BJ (cell line): ENCODE results near the gene AKAP8L. TPM values are rescaled to one million over a fixed set of nuclear protein-coding genes. Genes with fewer than 3 reads are reported as not detected.

ENCODE experiments used
- CTCF ChIA-PET: fragments of 350-600 bp; formaldehyde crosslinking; extraction: SDS; loops from one replicate; lab custom pipeline; 2021; ENCODE audit warnings: antibody characterized with exemption, inconsistent platforms; lab: Yijun Ruan, JAX
- POLR2A ChIA-PET: fragments of 300-600 bp; sonication (Branson Sonifier 250); formaldehyde crosslinking; extraction: SDS; loops from one replicate; lab custom pipeline; 2021; ENCODE audit warnings: antibody characterized with exemption; lab: Charles Lee
- DNase-seq: peaks from one replicate; pipeline ENCODE4 v3.0.0-alpha.2; 2011; ENCODE audit warnings: low read depth
- H3K27me3 ChIP-seq: 2 replicates; pipeline ENCODE4 v1.6.0; 2011; ENCODE audit warnings: low read length; ENCODE audit not compliant: control insufficient read depth, insufficient read depth
- H3K36me3 ChIP-seq: 2 replicates; pipeline ENCODE4 v1.5.1; 2011; ENCODE audit warnings: low read length; ENCODE audit not compliant: control insufficient read depth, insufficient read depth
- H3K4me3 ChIP-seq: 2 replicates; pipeline ENCODE4 v1.5.1; 2011; ENCODE audit warnings: low read depth, mild to moderate bottlenecking, control low read depth, low read length
- CTCF ChIP-seq: IDR thresholded peaks from 2 replicates; pipeline ENCODE4 v1.5.1; 2011; ENCODE audit warnings: low read depth, mild to moderate bottlenecking, control low read depth, inconsistent platforms, low read length, moderate library complexity; ENCODE audit not compliant: insufficient read depth
- polyA plus RNA-seq: library from polyadenylated mRNA; depleted of rRNA; stranded (reverse); fragments of >200 nt; gene quantifications from 2 replicates; pipeline ENCODE4 v1.2.3, GENCODE V29; 2011

AKAP8L gene
- polyA plus RNA-seq, 1 experiment, result 27.5 TPM

DNA sequence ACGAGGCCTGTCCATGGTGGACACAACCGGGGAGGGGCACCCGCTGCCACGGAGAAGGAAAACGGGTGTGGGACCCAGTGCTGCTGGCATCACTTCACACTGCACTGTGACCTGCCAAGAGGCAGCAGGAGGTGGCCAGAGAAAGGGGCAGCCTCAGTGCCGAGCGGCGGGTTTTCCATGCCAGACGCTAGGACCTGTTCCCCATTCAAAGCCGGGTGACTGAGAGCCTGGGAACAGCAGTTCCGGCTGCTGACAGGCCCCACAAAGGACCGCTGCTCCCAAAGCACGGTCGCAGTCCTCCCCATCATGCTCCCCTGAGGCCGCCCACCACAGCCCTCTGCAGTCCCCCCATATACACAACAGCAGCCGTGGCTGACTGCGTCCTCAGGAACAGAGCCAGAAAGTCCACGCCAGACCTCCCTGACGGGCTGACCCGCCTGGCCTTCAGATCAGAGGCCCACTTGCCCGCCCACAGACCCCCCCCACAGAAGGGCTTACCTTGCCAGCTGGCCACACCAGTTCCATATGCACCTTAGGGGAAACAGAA is 44.6 kb downstream of the AKAP8L start:
- H3K4me3 ChIP-seq, result no peak overlapping the region
- ChIA-PET POLR2A (no interaction called here), CTCF (no interaction called here)
- no peak for DNase-seq
- H3K27me3 ChIP-seq, result no peaks in the 10 kb centered on the region
- no peak for TF ChIP-seq CTCF
- peaks cover 36% of the 10 kb centered on the region for H3K36me3 ChIP-seq

DNA sequence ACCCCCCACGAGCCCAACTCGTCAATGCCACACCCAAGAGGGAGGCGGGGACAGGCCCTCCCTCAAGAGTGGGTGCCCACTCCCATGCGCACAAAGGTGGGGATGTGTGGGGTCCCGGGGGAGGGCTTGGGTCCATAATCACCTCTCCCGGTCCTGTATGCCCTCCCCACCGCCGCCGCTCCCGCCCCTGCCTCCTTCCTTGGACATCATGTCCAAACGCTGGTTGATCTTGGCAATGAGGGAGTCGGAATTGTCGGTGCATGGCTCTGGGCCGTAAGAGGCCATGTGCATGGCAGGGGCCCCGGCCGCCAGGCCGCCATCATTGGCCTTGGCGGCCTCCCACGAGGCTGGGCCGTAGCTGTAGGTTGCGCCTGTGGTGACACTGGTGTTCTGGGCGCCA is 45.1 kb downstream of the AKAP8L start:
- Histone ChIP-seq H3K27me3 (no peaks in the 10 kb centered on the region), H3K4me3 (no peak overlapping the region), H3K36me3 (peaks cover 41% of the 10 kb centered on the region)
- POLR2A ChIA-PET, result no interaction called here
- TF ChIP-seq CTCF, result no peak
- CTCF ChIA-PET, result interaction anchor here (0.8 kb wide), 1 partner anchor 46 kb away, joined by 3 read pairs; no protein-coding TSS in a partner anchor
- DNase-seq, result no peak

DNA sequence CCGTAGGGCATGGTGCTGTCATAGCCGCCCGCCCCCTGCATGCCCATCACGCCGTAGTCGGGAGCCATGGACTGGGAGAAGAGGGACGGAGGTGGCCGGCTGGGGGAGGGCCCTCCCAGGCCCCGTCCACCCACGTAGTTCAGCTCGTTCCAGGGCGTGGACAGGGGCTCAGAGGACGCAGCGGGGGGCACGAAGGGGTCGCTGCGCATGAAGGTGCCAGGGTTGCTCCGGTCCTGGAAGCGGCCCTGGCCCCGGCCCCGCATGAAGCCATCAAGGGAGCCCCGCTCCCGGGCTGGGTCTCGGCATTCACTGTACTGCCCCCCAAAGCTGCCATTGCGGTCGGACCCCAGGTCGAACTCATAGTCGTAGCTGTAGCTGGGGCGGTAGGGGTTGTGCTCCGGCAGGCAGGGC is 45.9 kb downstream of the AKAP8L start:
- ChIA-PET POLR2A (no interaction called here), CTCF (interaction anchor here (0.8 kb wide), 1 partner anchor 47 kb away, joined by 3 read pairs; no protein-coding TSS in a partner anchor)
- Histone ChIP-seq H3K27me3 (no peaks in the 10 kb centered on the region), H3K4me3 (no peak overlapping the region), H3K36me3 (peaks cover 48% of the 10 kb centered on the region)
- DNase-seq, result no peak
- TF ChIP-seq CTCF, result no peak

DNA sequence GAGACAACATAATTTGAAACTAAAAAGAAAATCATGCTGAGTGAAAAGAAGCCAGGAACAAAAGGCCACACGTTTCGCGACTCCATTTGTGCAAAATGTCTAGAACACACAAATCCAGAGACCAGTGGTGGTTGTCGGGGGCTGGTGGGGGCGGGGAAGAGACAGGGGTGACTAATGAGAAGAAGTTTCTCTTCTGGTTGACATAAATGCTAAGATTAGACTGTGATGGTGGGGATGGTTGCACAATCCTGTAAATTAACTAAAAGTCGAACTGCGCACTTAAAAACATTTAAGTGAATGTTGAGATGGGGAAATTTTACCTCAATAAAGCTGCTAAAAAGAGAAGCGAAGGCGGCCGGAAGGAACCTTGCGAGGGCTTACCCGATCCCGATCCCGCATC is 46.3 kb downstream of the AKAP8L start:
- DNase-seq, result no peak
- H3K36me3 ChIP-seq, result peaks cover 52% of the 10 kb centered on the region
- H3K27me3 ChIP-seq, result no peaks in the 10 kb centered on the region
- ChIA-PET CTCF (interaction anchor here (0.9 kb wide), 1 partner anchor 107 kb away, joined by 3 read pairs; no protein-coding TSS in a partner anchor), POLR2A (no interaction called here)
- no peak for TF ChIP-seq CTCF
- no peak overlapping the region for H3K4me3 ChIP-seq

DNA sequence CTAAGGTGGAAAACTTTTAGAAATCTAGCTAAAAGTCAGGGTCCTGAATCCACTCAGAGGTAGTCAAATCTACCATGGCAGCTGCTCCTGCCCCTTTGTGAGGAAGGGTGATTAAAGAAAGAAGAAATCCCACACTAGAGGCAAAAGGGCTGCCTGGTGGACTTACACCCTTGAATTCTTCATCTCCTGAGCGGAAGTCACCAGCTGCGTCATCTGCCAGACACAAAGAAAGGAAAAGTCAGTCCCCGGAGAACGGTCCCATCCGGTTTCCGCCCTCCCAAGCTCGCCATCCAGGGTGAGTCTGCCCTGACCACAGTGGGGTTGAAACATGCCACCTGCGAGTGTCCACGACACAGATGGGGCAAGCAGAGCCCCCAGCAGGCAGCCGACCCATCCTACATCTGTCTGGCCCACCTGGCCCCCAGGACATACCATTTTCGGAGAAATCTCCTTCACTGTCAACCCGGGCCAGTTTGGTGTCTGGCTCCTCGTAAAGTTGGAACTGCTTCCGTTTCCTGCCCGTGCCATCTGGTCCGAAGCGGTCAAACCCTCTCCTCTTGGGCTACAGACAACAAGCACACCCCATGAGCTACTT is 46.9 kb downstream of the AKAP8L start:
- ChIA-PET POLR2A (interaction anchor here (0.5 kb wide), 1 partner anchor 177 kb away, joined by 9 read pairs; no protein-coding TSS in a partner anchor), CTCF (interaction anchor here (0.9 kb wide), 1 partner anchor 106 kb away, joined by 3 read pairs; no protein-coding TSS in a partner anchor)
- peaks cover 55% of the 10 kb centered on the region for H3K36me3 ChIP-seq
- TF ChIP-seq CTCF, result no peak
- DNase-seq, result no peak
- no peaks in the 10 kb centered on the region for H3K27me3 ChIP-seq
- H3K4me3 ChIP-seq, result no peak overlapping the region
